Measurements from ENCODE around the gene KIAA1671. TPM values are rescaled to one million over a fixed set of nuclear protein-coding genes. Genes with fewer than 3 reads are reported as not detected.

Gene KIAA1671
- total and polyA plus RNA-seq, 2 of the 13 experiments (the other 11 are each of a cell fraction or from before 2014, with no cell fraction given) = 13.5 to 13.6 TPM

DNA sequence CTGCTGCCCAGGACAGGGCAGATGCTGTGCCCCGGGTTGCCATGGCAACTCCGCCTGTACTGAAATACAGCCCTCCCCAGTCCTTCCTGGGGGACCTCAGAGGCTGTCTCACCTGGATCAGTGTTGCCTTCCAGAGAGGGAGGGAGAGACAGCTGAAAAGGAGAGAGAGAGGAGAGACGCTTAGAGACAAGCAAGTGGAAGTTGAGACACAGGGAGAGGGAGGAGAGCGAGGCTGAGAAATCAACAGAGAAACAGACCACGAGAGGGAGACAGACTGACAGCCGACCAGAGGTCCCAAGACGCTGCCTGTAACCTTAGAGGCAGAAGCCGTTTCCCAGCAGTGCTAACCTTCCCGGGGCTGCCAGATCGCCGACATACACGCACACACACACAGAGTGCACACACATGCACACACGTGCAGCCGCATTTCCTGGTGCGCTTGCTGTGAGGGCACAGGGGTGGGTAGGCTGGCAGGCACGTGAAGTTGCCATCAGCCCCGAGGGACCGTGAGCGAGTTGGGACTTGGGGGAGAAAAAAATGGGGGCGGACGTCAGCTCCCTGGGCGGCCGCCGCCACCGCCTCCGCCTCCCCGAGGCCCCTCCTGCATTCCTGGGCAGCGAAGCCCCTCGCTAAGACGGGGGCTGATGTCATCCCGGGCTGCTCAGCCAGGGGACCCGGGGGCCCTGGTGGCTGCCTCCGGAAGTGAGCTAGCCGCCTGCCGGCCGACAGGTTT, 158.5 kb downstream of the KIAA1671 start (continued):
- TF ChIP-seq, protein P1, sequence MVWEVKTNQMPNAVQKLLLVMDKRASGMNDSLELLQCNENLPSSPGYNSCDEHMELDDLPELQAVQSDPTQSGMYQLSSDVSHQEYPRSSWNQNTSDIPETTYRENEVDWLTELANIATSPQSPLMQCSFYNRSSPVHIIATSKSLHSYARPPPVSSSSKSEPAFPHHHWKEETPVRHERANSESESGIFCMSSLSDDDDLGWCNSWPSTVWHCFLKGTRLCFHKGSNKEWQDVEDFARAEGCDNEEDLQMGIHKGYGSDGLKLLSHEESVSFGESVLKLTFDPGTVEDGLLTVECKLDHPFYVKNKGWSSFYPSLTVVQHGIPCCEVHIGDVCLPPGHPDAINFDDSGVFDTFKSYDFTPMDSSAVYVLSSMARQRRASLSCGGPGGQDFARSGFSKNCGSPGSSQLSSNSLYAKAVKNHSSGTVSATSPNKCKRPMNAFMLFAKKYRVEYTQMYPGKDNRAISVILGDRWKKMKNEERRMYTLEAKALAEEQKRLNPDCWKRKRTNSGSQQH (CRISPR knock-in tag; IDR thresholded peaks at IDR 0.05; ENCODE audit: low read depth) = no peak
- no peak; the same call in 1 of the 2 replicates for TF ChIP-seq MEIS2 (CRISPR knock-in tag; IDR thresholded peaks at IDR 0.05)
- TF ChIP-seq ZNF678 (CRISPR knock-in tag; IDR thresholded peaks at IDR 0.05) = no peak
- TF ChIP-seq HOXD1 (CRISPR knock-in tag; IDR thresholded peaks at IDR 0.05) = peak; percentile 36; the same call in 1 of the 2 replicates
- no peak for TF ChIP-seq MED1 (CRISPR knock-in tag; IDR thresholded peaks at IDR 0.05)
- no peak for TF ChIP-seq ZNF558 (CRISPR knock-in tag; IDR thresholded peaks at IDR 0.05; ENCODE audit: borderline replicate concordance)
- TF ChIP-seq, protein P2, sequence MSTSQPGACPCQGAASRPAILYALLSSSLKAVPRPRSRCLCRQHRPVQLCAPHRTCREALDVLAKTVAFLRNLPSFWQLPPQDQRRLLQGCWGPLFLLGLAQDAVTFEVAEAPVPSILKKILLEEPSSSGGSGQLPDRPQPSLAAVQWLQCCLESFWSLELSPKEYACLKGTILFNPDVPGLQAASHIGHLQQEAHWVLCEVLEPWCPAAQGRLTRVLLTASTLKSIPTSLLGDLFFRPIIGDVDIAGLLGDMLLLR (CRISPR knock-in tag; IDR thresholded peaks at IDR 0.05) = no peak
- TF ChIP-seq ZNF720 (CRISPR knock-in tag; IDR thresholded peaks at IDR 0.05) = no peak
- TF ChIP-seq NFKBIZ (CRISPR knock-in tag; IDR thresholded peaks at IDR 0.05) = no peak
- no peak for TF ChIP-seq GPN1 (CRISPR knock-in tag; IDR thresholded peaks at IDR 0.05; ENCODE audit: borderline replicate concordance)
- TF ChIP-seq, protein P3, sequence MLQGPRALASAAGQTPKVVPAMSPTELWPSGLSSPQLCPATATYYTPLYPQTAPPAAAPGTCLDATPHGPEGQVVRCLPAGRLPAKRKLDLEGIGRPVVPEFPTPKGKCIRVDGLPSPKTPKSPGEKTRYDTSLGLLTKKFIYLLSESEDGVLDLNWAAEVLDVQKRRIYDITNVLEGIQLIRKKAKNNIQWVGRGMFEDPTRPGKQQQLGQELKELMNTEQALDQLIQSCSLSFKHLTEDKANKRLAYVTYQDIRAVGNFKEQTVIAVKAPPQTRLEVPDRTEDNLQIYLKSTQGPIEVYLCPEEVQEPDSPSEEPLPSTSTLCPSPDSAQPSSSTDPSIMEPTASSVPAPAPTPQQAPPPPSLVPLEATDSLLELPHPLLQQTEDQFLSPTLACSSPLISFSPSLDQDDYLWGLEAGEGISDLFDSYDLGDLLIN (CRISPR knock-in tag; IDR thresholded peaks at IDR 0.05; ENCODE audit: borderline replicate concordance) = no peak
- TF ChIP-seq, protein P4, sequence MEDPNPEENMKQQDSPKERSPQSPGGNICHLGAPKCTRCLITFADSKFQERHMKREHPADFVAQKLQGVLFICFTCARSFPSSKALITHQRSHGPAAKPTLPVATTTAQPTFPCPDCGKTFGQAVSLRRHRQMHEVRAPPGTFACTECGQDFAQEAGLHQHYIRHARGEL (CRISPR knock-in tag; IDR thresholded peaks at IDR 0.05) = peak; percentile 96; the same call in 1 of the 2 replicates
- no peak for TF ChIP-seq RCOR2 (CRISPR knock-in tag; IDR thresholded peaks at IDR 0.05)
- no peak for TF ChIP-seq SCMH1 (CRISPR knock-in tag; IDR thresholded peaks at IDR 0.05; ENCODE audit: borderline replicate concordance)
- TF ChIP-seq ZNF672 (CRISPR knock-in tag; IDR thresholded peaks at IDR 0.05) = no peak
- TF ChIP-seq CHD2 (IDR thresholded peaks at IDR 0.05; ENCODE audit: low read depth, low read length) = no peak
- peak; percentile 19; the same call in 1 of the 2 replicates for TF ChIP-seq TAF1 (CRISPR knock-in tag; IDR thresholded peaks at IDR 0.05)
- TF ChIP-seq, protein P5, sequence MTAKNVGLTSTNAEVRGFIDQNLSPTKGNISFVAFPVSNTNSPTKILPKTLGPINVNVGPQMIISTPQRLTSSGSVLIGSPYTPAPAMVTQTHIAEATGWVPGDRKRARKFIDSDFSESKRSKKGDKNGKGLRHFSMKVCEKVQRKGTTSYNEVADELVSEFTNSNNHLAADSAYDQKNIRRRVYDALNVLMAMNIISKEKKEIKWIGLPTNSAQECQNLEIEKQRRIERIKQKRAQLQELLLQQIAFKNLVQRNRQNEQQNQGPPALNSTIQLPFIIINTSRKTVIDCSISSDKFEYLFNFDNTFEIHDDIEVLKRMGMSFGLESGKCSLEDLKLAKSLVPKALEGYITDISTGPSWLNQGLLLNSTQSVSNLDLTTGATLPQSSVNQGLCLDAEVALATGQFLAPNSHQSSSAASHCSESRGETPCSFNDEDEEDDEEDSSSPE (CRISPR knock-in tag; IDR thresholded peaks at IDR 0.05) = no peak
- TF ChIP-seq HNRNPH1 (optimal IDR thresholded peaks at IDR 0.05; ENCODE audit: low read depth, low read length) = no peak
- TF ChIP-seq ZNF430 (CRISPR knock-in tag; IDR thresholded peaks at IDR 0.05) = peak; percentile 55; the same call in 1 of the 2 replicates
- no peak for TF ChIP-seq GATAD1 (CRISPR knock-in tag; IDR thresholded peaks at IDR 0.05)
- no peak for TF ChIP-seq NCOA5 (CRISPR knock-in tag; IDR thresholded peaks at IDR 0.05)
- TF ChIP-seq KDM2A (CRISPR knock-in tag; IDR thresholded peaks at IDR 0.05; ENCODE audit: borderline replicate concordance, low read depth) = peak; percentile 67
- TF ChIP-seq GABPA (IDR thresholded peaks at IDR 0.05; ENCODE audit: low read depth, low read length) = no peak
- TF ChIP-seq GABPA (CRISPR knock-in tag; IDR thresholded peaks at IDR 0.05; ENCODE audit: low read depth) = peak; percentile 66
- peak; percentile 67 for TF ChIP-seq SIN3A (IDR thresholded peaks at IDR 0.05; ENCODE audit: borderline replicate concordance, low read depth, low read length)
- TF ChIP-seq ZNF841 (CRISPR knock-in tag; IDR thresholded peaks at IDR 0.05; ENCODE audit: borderline replicate concordance) = no peak
